Natural killer cell (primary cell): ENCODE results near the gene AREG. TPM values are rescaled to one million over a fixed set of nuclear protein-coding genes. Genes with fewer than 3 reads are reported as not detected.

Source experiments
- ATAC-seq, 3 donors: fragments of 150-1000 bp in 2 of 3; fragments of 200-7000 bp in 1 of 3; cut with Tn5 transposase; 1 replicate in 1 of 3; 2 replicates in 2 of 3; pipeline ENCODE4 v1.10.0; 2021; ENCODE audit warnings: mild to moderate bottlenecking in 2 of 3, moderate library complexity in 2 of 3
- DNase-seq, 2 donors: peaks; one replicate each; pipeline versions ENCODE4 v3.0.0 to v3.0.0-alpha.2; 2013 to 2021; ENCODE audit warnings: mixed read lengths in 1 of 2
- H3K27ac ChIP-seq: one replicate; pipeline ENCODE4 v1.5.1; 2013; ENCODE audit warnings: mild to moderate bottlenecking, low read length
- H3K27me3 ChIP-seq: one replicate; pipeline ENCODE4 v1.6.1; 2013; ENCODE audit warnings: low read length; ENCODE audit not compliant: control insufficient read depth, insufficient read depth
- H3K36me3 ChIP-seq: one replicate; pipeline ENCODE4 v1.6.1; 2013; ENCODE audit warnings: low read length; ENCODE audit not compliant: control insufficient read depth, insufficient read depth
- H3K4me1 ChIP-seq: one replicate; pipeline ENCODE4 v1.6.1; 2013; ENCODE audit warnings: low read length; ENCODE audit not compliant: control insufficient read depth, insufficient read depth
- H3K4me3 ChIP-seq: one replicate; pipeline ENCODE4 v1.5.1; 2013; ENCODE audit warnings: low read length
- H3K9me3 ChIP-seq: one replicate; pipeline ENCODE4 v1.6.1; 2013; ENCODE audit warnings: low read length; ENCODE audit not compliant: control insufficient read depth, insufficient read depth
- H3K27ac Mint-ChIP-seq, 2 donors: one replicate each; pipeline ENCODE4 v1.8.0; 2022; ENCODE audit warnings: mild to moderate bottlenecking in 2 of 2, mixed read lengths in 2 of 2, moderate library complexity in 1 of 2
- H3K27me3 Mint-ChIP-seq, 2 donors: one replicate each; pipeline ENCODE4 v1.8.0; 2022; ENCODE audit warnings: low read depth in 2 of 2, mixed read lengths in 2 of 2
- H3K36me3 Mint-ChIP-seq: one replicate; pipeline ENCODE4 v1.8.0; 2022; ENCODE audit warnings: mixed read lengths
- H3K4me1 Mint-ChIP-seq, 2 donors: one replicate each; pipeline ENCODE4 v1.8.0; 2022; ENCODE audit warnings: mixed read lengths in 2 of 2
- H3K4me3 Mint-ChIP-seq: one replicate; pipeline ENCODE4 v1.8.0; 2022; ENCODE audit warnings: mild to moderate bottlenecking, moderate library complexity, mixed read lengths
- H3K9me3 Mint-ChIP-seq, 2 donors: one replicate each; pipeline ENCODE4 v1.8.0; 2022; ENCODE audit warnings: mixed read lengths in 2 of 2
- CTCF ChIP-seq: fragments of 200-600 bp; IDR thresholded peaks from one replicate; pipeline ENCODE4 v1.8.0; 2022; ENCODE audit warnings: antibody characterized with exemption
- WGBS: methylation state at CpG from one replicate; pipeline ENCODE4 v1.1.7; 2013; ENCODE audit warnings: missing lambda C conversion rate; ENCODE audit not compliant: insufficient coverage; 5-methylcytosine and 5-hydroxymethylcytosine counted together
- intact Hi-C: fragments of 100-400 bp; cut with micrococcal nuclease; formaldehyde crosslinking; loops from one replicate; pipeline ENCODE4 v1.14.2; 2022
- total RNA-seq, 4 donors: library from RNA; stranded (reverse); fragments of 120-200 nt in 1 of 4; gene quantifications; one replicate each; pipeline versions ENCODE4 v1.2.3 to v1.2.4, GENCODE V29; 2013 to 2022

The AREG gene
- total RNA-seq, 3 donors from 2014 or later (not counting 1 experiment from before 2014, with no cell fraction given): 11.3 to 47.2 (median 38.2) TPM

DNA sequence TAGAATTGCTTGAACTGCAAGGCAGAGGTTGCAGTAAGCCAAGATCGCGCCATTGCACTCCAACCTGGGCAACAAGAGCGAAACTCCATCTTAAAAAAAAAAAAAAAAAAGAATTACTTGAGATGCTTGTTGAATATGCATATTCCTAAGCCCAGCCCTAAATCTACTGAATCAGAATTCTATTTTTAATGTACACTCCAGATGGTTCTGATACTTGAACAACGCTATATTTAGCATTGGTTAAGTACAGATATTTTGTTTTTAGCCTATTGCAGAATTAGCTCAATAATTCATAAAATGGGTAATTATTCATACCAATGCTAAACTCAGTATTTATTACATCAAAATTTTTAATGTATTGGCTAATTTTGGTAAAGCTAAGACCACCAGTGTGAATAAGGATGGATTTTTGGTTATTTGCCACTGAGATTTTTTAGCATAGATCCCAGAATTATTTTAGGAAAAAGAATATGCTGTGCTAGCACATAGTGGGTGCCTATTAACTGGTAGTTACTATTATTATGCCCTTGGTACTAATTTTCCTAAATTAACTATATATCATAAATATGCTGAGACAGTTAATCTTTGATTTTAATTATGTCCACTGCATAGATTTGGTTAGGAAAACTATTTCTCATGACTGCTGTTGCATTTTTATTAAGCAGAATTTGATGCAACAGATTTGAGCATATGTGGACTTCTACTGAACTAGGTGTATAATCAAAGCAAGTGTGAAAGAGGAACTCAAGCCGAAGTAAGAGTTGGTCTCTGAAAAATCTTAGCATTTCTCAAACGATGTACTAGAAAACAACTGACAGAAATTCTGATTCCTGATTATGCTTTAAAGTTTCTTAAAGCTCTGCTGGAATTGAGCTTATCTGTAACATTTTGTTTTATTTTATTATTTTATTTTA, 9.2 kb downstream of the AREG start:
- intact Hi-C loops: no loop called here
- TF ChIP-seq CTCF: no peak
- Mint-ChIP-seq H3K4me1 (no peaks in the 10 kb centered on the region), H3K27me3 (peaks cover 0 to 12% of the 10 kb centered on the region in 2 donors), H3K36me3 (peaks cover 1% of the 10 kb centered on the region), H3K9me3 (no peaks in the 10 kb centered on the region), H3K27ac (no peak overlapping the region), H3K4me3 (no peak overlapping the region)
- no peak overlapping the region for H3K4me3 ChIP-seq
- no peak overlapping the region for H3K27ac ChIP-seq
- 100% methylated on average over 4 of the region's 6 CpGs for WGBS
- ATAC-seq (no peak), DNase-seq (no peak)
- H3K27me3 ChIP-seq: no peaks in the 10 kb centered on the region
- H3K9me3 ChIP-seq: no peaks in the 10 kb centered on the region
- peaks cover 3% of the 10 kb centered on the region for H3K36me3 ChIP-seq
- no peaks in the 10 kb centered on the region for H3K4me1 ChIP-seq

- Histone ChIP-seq H3K36me3 (peaks cover 3% of the 10 kb centered on the region), H3K27ac (no peak overlapping the region), H3K4me1 (no peaks in the 10 kb centered on the region), H3K4me3 (no peak overlapping the region), H3K27me3 (no peaks in the 10 kb centered on the region), H3K9me3 (no peaks in the 10 kb centered on the region)
- DNase-seq (no peak), ATAC-seq (no peak)
- WGBS: 100% methylated on average over 1 of the region's 4 CpGs
- no peak overlapping the region for H3K27ac Mint-ChIP-seq
- H3K9me3 Mint-ChIP-seq: no peaks in the 10 kb centered on the region
- intact Hi-C loops: no loop called here
- no peak overlapping the region for H3K4me3 Mint-ChIP-seq
- H3K27me3 Mint-ChIP-seq: peaks cover 3 to 23% of the 10 kb centered on the region in 2 donors
- TF ChIP-seq CTCF: no peak
- H3K4me1 Mint-ChIP-seq: no peaks in the 10 kb centered on the region
- H3K36me3 Mint-ChIP-seq: peaks cover 12% of the 10 kb centered on the region
These were observed 10.6 kb downstream of the AREG start for GRCh38 chr4:74455361-74456055.

- intact Hi-C loops: no loop called here
- 86% methylated on average over 2 of the region's 3 CpGs for WGBS
- no peak overlapping the region for H3K27ac ChIP-seq
- Mint-ChIP-seq H3K36me3 (peaks cover 12% of the 10 kb centered on the region), H3K9me3 (no peaks in the 10 kb centered on the region), H3K27ac (no peak overlapping the region), H3K4me1 (no peaks in the 10 kb centered on the region), H3K4me3 (no peak overlapping the region), H3K27me3 (peaks cover 3 to 23% of the 10 kb centered on the region in 2 donors)
- no peak overlapping the region for H3K4me3 ChIP-seq
- H3K27me3 ChIP-seq: no peaks in the 10 kb centered on the region
- H3K4me1 ChIP-seq: no peaks in the 10 kb centered on the region
- H3K9me3 ChIP-seq: no peaks in the 10 kb centered on the region
- TF ChIP-seq CTCF: no peak
- ATAC-seq (no peak), DNase-seq (no peak)
- H3K36me3 ChIP-seq: peaks cover 3% of the 10 kb centered on the region
These were observed 11.3 kb downstream of the AREG start for GRCh38 chr4:74456056-74456744.
